Activated naive CD4-positive, alpha-beta T cell treated with anti-CD3 and anti-CD28 coated beads, Interleukin-2, amount 50 U/mL, for 72 hours (primary cell): ENCODE measurements around the gene ATIC. TPM values are rescaled to one million over a fixed set of nuclear protein-coding genes. Genes with fewer than 3 reads are reported as not detected.

ENCODE experiments used
- ATAC-seq, 2 donors: fragments of 150-1000 bp; cut with Tn5 transposase; 2 replicates each; pipeline ENCODE4 v1.10.0; 2021; ENCODE audit warnings: mild to moderate bottlenecking in 2 of 2, moderate library complexity in 2 of 2
- DNase-seq, 2 donors: peaks; one replicate each; pipeline ENCODE4 v3.0.0; 2021 to 2022; ENCODE audit warnings: low spot score in 2 of 2
- H3K27ac Mint-ChIP-seq, 2 donors: one replicate each; pipeline ENCODE4 v1.8.0; 2022; ENCODE audit warnings: mild to moderate bottlenecking in 2 of 2, mixed read lengths in 2 of 2
- H3K36me3 Mint-ChIP-seq, 2 donors: one replicate each; pipeline ENCODE4 v1.8.0; 2022; ENCODE audit warnings: mixed read lengths in 2 of 2
- H3K9me3 Mint-ChIP-seq, 2 donors: one replicate each; pipeline ENCODE4 v1.8.0; 2022; ENCODE audit warnings: mixed read lengths in 2 of 2
- total RNA-seq, 2 donors: library from RNA; stranded (reverse); gene quantifications; one replicate each; pipeline ENCODE4 v1.2.3, GENCODE V29; 2022

ATIC gene
- total RNA-seq, 2 donors from 2014 or later: 193 to 232 TPM

- DNase-seq: no peak
- Mint-ChIP-seq H3K36me3 (no peaks in the 10 kb centered on the region), H3K27ac (no peak overlapping the region), H3K9me3 (no peaks in the 10 kb centered on the region)
- ATAC-seq: no peak
Measured at GRCh38 chr2:215396595-215397313, 84.9 kb downstream of the ATIC start.

DNA sequence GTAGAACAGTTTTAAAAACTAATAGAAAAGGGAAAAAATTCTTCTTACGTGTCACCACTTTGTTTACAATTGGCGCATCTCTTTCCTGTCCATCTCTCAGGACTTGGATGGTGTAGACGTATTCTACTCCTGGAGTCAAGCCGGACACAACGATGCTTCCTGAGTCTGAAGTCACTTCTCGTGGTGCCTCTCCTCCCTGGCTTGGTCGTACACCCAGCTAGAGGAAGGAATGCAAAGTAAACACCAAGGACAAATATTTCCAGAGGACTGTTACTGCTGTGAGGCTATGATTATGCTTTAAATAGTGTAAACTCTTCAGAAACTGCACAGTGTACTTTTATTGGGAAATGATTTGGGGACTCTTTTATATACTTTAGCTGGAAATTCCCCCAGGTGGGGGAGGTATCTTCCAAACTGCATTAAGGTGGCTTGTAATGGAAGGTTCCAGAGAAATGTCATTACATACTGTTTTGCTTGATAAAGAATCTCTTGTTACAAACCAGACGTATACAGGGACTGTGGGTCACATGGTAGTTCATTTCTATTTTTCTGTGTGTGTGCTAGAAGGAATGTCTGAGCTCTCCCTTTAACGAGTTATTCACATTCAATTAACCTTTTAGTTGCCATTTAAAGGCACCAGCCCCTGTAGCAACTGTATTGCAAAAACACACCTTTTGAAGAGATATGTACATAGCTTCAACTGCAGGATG lies 85.9 kb downstream of the ATIC start:
- ATAC-seq (no peak), DNase-seq (no peak)
- no peaks in the 10 kb centered on the region for H3K36me3 Mint-ChIP-seq
- no peak overlapping the region for H3K27ac Mint-ChIP-seq
- H3K9me3 Mint-ChIP-seq: no peaks in the 10 kb centered on the region

- DNase-seq: no peak
- ATAC-seq: no peak
- Mint-ChIP-seq H3K36me3 (no peaks in the 10 kb centered on the region), H3K9me3 (no peaks in the 10 kb centered on the region), H3K27ac (no peak overlapping the region)
Measured at GRCh38 chr2:215399067-215399716, 87.3 kb downstream of the ATIC start.

Other genes starting within 250 kb of the ATIC start
- gene ABCA12, start 173.4 kb upstream of the ATIC start, total RNA-seq: not detected
- under 1 TPM; 0.16 to 0.62 TPM for gene FN1, start 124.0 kb downstream of the ATIC start, total RNA-seq